ENCODE data around the gene DHODH.
"Not testable (repeated sequence)": the region's sequence is repeated elsewhere in the genome, so short reads cannot be mapped to it uniquely, and the experiment has no call there.

Gene DHODH

DNA sequence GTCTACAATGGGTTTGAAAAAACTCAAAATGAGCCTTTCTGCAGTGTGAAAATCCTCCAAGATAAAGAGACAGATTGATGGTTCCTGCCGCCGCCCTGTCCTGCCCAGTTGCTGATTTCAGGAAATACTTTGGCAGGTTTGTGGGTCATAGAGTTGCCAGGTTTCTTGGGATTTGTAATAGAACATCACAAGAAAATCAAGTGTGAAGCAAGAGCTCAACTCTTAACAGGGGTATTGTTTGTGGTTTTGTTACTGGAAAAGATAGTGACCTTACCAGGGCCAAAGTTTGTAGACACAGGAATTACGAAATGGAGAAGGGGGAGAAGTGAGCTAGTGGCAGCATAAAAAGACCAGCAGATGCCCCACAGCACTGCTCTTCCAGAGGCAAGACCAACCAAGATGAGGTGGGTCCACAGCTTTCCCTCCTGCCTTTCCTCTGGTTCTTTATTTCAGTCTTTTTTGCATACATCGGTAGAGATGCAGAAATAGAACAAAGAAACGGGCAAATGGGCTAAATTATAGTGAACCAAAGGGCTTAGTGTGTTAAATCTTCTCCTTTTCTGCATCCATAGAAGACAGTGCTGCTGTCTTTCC, 45.8 kb downstream of the DHODH start, which contains the start of gene HP:
TSS of gene HP (plus strand) at position 252 of the 594 bp plus-strand sequence. CDS start at position 400, 148 bp downstream.
- not testable (repeated sequence) for DNase-seq (ENCODE audit: low read depth, low spot score)

DNA sequence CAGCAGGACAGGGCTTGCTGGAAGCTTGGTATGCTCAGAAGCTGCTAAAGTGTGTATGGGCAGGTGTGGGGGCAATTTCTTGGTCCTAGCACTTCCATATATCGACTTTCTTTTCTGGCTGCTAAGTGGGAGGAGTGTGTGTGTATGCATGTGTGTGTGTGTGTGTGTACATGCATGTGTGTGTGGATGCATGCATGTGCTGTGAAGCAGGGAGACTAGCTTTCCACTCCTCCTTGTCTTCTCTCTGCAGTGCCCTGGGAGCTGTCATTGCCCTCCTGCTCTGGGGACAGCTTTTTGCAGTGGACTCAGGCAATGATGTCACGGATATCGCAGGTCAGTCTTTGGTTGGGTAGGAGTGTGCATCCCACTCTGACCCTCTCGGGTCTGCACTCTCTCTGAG, 47.4 kb downstream of the DHODH start:
- no peak for DNase-seq (ENCODE audit: low read depth, low spot score)

DNA sequence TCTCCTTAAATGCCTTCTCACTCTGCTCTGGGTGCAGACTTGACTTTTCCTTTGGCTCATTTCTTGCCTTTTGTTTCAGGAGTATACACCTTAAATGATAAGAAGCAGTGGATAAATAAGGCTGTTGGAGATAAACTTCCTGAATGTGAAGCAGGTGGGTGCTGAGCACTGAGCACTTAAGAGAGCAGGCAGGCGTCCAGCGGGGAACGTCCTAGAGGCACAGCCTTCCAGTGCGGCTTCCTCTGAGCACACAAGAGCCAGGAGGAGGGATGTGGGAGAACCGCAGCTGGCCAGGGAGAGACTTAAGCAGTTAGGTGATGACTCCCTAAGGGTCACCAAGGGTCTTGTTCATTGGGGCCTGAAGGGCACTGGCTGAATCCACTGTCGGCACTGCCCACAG, 48.8 kb downstream of the DHODH start:
- DNase-seq (ENCODE audit: low read depth, low spot score): not testable (repeated sequence)

DNA sequence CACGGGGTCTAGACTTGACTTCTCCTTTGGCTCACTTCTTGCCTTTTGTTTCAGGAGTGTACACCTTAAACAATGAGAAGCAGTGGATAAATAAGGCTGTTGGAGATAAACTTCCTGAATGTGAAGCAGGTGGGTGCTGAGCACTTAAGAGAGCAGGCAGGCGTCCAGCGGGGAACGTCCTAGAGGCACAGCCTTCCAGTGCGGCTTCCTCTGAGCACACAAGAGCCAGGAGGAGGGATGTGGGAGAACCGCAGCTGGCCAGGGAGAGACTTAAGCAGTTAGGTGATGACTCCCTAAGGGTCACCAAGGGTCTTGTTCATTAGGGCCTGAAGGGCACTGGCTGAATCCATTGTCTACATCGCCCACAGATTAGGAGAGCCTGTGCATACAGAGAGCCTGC, 50.5 kb downstream of the DHODH start:
- DNase-seq (ENCODE audit: low read depth, low spot score): not testable (repeated sequence)

DNA sequence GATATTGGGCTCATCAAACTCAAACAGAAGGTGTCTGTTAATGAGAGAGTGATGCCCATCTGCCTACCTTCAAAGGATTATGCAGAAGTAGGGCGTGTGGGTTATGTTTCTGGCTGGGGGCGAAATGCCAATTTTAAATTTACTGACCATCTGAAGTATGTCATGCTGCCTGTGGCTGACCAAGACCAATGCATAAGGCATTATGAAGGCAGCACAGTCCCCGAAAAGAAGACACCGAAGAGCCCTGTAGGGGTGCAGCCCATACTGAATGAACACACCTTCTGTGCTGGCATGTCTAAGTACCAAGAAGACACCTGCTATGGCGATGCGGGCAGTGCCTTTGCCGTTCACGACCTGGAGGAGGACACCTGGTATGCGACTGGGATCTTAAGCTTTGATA, 51.9 kb downstream of the DHODH start:
- DNase-seq (ENCODE audit: low read depth, low spot score): no peak

DNA sequence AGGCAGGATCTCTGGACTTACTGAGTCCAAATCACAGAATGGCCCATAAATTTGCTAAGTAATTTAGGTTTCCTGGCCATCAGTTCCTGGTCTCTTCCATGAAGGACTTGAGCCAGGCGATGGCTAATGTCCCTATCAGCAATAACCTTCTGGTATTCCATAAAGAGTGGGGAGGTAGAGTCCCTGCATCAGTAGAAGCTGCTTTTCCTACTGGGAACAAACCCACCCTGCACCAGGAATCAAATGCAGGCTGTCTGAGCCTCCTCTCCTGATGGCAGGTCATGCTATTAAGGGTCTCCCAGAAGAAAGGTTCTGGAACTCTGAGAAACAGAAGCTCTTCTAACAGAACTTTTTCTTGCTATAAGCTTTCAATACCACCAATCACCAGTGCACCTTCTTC, 53.0 kb downstream of the DHODH start:
- no peak for DNase-seq (ENCODE audit: low read depth, low spot score)

DNA sequence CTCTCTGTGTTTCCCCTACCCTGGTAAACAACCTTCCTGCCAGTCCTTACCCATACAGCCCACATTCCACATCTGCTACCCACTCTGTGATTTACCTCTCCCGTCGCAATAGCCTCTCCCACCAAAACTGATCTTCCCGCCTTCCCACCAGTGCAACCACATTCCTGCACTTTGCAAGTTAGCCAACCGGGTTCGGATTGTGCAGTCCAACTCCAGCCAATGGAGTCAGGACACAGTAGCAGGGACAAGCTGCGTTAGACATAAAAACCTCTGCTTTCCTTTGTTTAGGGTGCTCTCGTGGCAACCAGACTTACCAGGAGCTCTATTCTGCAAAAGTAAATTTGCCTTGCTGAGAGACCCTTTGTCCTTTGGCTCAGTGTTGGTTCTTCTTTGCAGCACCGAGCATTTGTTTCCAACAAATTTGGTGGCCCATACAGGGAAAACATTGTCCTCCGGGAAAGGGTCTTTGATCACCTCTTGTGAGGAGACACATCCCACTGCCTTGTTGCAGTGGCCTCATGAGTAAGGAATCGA, 55.9 kb downstream of the DHODH start:
- DNase-seq (ENCODE audit: low read depth, low spot score): no peak

DNA sequence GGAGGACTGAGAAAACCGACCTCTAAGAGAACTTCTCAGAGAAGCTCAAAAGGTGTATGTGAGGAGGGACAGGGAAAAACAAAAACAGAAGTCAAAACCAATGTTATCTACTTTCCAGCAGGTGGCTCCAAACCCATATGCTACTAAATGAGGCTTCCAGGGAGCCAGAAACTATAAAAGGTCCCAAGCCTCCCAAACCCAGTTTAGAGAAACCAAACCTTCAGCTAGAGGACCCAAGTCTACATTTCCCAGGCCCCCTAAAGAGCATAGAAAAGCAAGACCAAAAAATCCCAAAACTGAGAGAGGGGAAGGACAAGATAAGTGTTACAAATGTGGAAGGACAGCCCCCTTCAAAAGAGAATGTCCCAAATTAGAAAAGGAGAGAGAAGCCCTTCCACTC, 58.2 kb downstream of the DHODH start:
- DNase-seq (ENCODE audit: low read depth, low spot score): no peak

DNA sequence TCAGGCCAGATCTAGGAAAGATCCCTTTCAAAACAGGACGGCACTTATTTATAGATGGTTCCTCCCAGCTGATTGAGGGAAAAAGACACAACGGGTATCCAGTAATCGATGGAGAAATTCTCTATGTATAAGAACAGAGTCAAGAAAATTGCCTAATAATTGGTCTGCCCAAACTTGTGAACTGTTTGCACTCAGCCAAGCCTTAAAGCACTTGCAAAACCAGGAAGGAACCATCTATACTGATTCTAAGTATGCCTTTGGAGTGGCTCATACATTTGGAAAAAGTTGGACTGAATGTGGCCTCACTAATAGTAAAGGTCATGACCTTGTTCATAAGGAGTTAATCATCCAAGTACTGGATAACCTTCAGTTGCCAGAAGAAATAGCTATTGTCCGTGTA, 60.4 kb downstream of the DHODH start:
- no peak for DNase-seq (ENCODE audit: low read depth, low spot score)

DNA sequence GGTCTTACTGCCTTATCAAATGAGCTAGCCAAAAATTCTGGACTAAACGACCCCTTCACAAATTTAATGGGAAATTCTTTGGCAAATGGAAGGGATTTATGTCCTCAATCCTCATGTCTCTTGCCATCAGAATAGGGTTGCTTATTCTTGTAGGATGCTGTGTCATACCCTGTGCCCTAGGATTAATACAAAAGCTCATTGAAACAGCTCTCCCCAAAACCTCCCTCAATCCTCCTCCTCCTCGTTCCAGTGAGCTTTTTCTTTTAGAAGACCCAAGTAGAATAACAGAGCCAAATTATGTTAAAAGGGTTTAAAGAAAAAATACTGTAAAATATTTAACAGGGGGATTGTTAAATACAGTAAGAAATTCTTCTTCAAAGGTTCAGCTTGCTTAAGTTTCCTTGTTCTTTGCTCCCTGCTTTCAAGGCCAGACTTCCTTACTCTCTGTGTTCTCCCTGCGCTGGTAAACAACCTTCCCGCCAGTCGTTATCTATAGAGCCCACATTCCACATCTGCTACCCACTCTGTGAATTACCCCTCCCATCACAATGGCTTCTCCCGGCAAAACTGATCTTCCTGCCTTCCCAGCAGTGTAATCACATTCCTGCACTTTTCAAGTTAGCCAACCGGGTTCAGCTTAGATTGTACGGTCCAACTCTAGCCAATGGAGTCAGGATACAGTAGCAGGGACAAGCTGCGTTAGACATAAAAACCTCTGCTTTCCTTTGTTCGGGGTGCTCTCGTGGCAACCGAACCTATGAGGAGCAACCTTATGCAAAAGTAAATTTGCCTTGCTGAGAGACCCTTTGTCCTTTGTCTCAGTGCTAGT, 64.2 kb downstream of the DHODH start:
- no peak for DNase-seq (ENCODE audit: low read depth, low spot score)

DNA sequence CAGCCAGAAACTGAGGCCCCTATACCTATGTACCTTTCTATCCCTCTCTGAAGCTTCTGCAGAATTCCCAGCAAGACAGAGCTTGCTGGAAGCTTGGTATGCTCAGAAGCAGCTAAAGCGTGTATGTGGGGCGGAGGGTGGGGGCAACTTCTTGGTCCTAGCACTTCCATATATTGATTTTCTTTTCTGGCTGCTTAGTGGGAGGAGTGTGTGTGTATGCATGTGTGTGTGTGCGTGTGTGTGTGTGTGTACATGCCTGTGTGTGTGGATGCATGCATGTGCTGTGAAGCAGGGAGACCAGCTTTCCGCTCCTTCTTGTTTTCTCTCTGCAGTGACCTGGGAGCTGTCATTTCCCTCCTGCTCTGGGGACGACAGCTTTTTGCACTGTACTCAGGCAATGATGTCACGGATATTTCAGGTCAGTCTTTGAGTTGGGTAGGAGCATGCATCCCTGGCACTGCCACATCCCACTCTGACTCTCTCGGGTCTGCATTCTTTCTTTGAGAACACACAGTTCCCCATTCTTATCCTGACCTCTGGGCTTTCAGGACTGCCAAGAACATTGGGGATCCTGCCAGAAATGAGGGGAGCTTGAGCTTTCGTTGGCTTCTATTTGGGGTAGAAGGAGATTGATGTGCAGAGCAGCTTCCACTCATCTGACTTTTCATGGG, 65.2 kb downstream of the DHODH start:
- DNase-seq (ENCODE audit: low read depth, low spot score): no peak

DNA sequence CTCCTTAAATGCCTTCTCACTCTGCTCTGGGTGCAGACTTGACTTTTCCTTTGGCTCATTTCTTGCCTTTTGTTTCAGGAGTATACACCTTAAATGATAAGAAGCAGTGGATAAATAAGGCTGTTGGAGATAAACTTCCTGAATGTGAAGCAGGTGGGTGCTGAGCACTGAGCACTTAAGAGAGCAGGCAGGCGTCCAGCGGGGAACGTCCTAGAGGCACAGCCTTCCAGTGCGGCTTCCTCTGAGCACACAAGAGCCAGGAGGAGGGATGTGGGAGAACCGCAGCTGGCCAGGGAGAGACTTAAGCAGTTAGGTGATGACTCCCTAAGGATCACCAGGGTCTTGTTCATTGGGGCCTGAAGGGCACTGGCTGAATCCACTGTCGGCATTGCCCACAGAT, 66.5 kb downstream of the DHODH start:
- not testable (repeated sequence) for DNase-seq (ENCODE audit: low read depth, low spot score)
